Renal cortex interstitium (tissue), 11 donors: ENCODE results near the gene PNMA6F. TPM values are rescaled to one million over a fixed set of nuclear protein-coding genes. Genes with fewer than 3 reads are reported as not detected.
"Not testable (repeated sequence)": the region's sequence is repeated elsewhere in the genome, so short reads cannot be mapped to it uniquely, and the experiment has no call there.

Experiments used
- DNase-seq, 11 donors: peaks; one replicate each; pipeline ENCODE4 v3.0.0-alpha.2; 2013; ENCODE audit warnings: low read depth in 9 of 11, low spot score in 4 of 11; ENCODE audit errors: extremely low read depth in 1 of 11
- polyA plus RNA-seq, 3 donors: library from polyadenylated mRNA; unstranded; fragments of 120-200 nt; gene quantifications; one replicate each; pipeline ENCODE4 v1.2.1, GENCODE V29; 2013; ENCODE audit not compliant: insufficient read length in 3 of 3

Gene PNMA6F
- polyA plus RNA-seq, 3 donors = 0.15 to 0.27 (median 0.20) TPM

DNA sequence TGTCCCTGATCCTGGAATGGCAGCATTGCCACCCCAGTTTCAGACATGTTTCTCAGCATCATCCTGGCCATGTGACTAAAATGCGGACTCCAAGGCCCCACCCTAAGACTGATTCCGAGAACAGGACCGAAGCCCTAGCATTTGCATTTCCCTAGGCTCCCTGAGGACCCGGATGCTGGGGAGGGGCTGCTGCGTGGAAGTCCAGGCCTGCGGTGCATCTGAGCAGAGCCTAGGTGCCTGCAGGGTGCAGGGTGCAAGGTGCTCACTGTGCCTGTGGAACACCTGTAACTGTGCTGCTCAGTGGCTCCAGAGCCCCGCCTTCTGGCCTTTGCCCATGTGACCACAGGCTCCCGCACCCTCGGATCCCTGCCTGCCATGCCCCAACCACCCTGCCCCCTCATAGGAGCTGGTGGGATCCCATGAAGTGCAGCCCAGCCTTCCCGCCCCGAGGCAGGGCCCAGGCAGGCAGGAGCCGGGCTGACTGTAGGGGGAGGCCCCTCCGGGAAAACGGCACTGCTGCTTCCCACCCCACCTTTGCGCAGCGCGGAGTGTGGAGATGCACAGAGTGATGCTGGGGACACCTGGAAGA lies 14.9 kb downstream of the PNMA6F start:
- DNase-seq = no peak

DNA sequence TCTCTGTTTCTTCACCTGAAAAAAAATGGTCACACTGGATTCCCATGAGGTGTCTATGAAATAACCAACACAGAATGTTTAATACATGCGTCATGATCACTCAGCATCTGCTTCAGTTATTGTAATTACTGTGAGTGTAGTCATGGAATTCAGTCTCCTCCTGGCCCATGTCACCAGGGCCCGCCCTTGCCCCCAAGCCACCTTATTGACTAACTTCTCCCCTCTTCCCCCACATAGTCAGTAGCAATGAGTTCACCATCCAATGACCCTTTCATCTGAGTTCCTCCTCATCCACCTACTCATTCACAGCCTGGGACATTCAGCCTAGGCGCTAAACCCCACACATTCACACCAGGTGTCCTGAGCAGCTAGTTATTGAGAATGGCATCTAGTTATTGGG lies 15.6 kb downstream of the PNMA6F start:
- DNase-seq = no peak

- DNase-seq = peak in 2 of 11 donors; percentile 17 to 29
Measured at GRCh38 chrX:153304988-153305736, 16.4 kb downstream of the PNMA6F start.

DNA sequence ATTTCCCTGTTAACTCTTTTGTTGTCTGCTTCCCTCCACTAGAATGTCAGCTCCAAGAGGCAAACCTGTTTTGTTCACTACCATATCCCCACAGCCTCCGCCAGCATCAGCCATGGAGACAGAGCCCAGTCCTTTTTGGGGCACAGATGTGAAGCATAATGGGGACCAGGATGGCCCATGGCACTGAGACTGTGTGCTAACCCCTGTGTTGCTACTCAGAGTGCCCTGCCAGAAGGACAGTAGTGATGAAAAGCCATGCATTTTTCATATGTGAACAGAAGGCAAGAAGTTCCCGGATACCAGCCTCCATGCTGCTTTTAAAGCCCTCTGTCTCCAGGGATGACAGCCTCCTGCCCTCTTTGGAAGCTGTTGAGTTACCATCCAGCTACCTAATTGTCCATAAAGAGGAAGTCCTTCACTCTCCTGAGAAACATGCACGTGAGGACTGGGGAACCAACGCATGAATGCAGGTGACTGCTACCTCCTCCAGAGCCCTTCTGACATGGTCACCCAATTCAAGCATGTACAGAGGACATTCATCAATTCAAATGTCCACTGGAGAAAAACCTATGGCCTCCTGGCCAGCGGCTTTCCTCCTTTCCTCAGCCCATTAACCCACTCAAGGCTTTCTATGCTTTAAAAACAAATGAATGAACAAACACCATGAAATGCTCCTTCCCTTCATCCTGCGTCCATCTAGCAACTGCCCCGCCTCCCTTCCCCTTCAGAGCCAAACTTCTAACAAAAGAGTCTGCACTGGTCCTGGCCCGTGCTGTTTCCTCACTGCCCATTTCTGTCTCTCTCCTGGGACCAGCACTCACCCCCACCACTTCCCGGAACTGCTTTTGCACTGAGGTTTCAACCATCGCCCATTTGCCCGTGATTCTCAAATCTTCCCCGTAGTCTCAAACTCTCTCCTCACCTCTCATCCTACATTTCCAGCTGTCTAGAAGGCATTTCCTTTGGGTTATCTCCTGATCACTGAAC lies 18.0 kb downstream of the PNMA6F start:
- no peak for DNase-seq

DNA sequence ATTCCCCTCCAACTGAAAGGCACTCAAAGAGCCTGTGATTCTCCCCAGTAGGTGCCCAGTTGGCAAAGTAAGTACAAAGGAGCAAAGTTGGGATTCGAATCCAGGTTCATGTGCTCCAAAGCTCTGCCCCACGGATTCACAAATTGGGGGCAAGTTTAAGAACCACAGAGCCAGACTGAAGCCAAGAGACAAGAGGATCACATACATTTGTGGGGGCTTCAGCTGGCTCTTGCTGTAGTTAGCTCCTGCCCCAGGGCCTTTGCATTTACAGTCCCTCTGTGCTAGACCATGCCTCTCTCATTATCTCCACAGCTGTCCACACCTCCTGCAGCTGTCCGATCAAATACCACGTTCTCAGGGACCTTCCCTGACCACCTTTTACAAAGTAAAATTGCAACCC lies 18.8 kb downstream of the PNMA6F start:
- DNase-seq = no peak

- no peak for DNase-seq
Measured at GRCh38 chrX:153301746-153302145, 19.8 kb downstream of the PNMA6F start.

- DNase-seq = no peak
Measured at GRCh38 chrX:153299855-153300254, 21.7 kb downstream of the PNMA6F start.

GRCh38 chrX:153297376-153297775 lies 24.2 kb downstream of the PNMA6F start:
- DNase-seq = no peak

- not testable (repeated sequence) for DNase-seq
Measured at GRCh38 chrX:153293485-153294071, 28.0 kb downstream of the PNMA6F start.

DNA sequence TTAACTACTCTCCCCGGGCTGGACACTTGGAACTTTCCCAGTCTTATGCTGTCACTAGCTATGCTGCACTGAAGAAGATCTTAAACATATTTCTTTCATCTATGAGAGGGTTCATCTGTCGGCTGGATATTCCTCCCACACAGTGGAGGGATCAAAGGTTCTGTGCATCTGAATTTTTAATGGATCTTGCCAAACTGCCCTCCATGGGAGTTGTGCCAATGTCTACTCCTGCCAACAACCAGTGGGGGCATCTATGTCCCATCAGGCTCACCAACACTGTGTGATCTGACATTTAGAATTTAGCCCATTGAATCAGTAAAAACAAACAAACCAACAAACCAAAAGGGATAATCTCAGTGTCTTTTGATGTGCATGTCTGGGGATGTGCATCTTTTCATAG lies 32.8 kb downstream of the PNMA6F start:
- not testable (repeated sequence) for DNase-seq

DNA sequence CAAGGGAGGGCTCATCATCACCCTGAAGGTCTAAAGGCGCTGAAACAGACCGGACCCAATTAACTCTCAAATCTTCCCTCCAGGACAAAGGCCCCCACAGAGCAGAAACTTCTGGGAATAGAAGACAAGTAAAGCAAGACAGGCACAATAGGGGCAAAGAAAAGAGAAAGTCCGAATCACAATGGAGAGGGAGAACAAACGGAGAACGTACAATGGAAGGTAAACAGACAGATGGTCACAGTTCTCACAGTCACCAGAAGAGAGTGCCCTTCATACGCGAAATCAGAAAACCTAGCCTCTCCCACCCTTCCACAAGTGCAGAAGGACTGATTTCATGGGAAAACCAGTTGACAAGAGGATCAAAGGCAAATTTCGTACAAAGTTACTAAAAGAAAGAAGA lies 35.9 kb downstream of the PNMA6F start:
- not testable (repeated sequence) for DNase-seq

- DNase-seq = not testable (repeated sequence)
Measured at GRCh38 chrX:153283982-153284381, 37.6 kb downstream of the PNMA6F start.

GRCh38 chrX:153281784-153282183 lies 39.8 kb downstream of the PNMA6F start:
- not testable (repeated sequence) for DNase-seq

DNA sequence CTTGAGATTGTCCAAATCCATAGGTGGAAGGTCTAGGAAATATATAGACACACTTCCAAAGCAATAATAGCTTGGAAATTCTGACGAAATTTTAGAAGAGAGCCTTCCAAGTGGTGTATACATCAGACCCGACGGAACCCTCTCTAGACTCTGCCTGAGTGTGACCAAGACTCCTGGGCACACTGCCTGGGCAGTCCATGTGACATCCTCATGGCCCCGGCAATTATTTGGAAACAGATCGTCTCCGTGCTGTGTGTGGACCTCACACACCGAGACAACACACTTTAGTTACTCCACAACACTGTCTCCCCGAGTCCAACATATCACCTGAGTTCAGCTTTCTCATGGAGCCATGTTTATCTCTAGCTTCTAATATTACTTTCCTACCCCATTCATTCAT lies 42.3 kb downstream of the PNMA6F start:
- not testable (repeated sequence) for DNase-seq

DNA sequence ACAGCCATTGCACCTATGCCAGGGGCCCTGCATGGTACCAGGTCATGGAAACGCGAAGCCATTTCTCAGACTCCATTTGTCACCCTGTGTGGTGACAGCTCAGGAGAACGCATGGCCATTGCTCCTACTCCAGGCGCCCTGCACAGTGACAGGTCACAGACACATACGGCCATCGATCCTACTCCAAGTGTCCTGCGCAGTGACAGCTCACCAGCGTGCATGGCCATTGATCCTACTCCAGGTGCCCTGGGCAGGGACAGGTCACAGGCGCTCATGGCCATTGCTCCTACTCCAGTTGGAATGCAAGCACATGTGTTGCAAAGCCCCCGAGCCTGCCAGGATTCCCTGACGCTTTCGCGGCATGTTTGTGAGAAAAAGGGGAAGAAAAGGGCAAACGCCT lies 45.5 kb downstream of the PNMA6F start:
- DNase-seq = not testable (repeated sequence)

DNA sequence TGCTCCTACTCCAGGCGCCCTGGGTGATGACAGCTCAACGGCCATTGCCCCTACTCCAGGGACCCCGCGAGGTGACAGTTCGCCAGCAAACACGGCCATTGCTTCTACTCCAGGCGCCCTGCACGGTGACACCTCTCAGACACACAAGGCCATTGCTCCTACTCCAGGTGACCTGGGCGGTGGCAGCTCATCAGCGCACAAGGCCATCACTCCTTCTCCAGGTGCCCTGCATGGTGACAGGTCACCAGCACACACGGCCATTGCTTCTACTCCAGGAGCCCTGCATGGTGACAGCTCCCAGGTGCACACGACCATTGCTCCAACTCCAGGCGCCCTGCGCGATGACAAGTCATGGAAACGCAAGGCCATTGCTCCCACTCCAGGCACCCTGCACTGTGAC lies 46.1 kb downstream of the PNMA6F start:
- not testable (repeated sequence) for DNase-seq

DNA sequence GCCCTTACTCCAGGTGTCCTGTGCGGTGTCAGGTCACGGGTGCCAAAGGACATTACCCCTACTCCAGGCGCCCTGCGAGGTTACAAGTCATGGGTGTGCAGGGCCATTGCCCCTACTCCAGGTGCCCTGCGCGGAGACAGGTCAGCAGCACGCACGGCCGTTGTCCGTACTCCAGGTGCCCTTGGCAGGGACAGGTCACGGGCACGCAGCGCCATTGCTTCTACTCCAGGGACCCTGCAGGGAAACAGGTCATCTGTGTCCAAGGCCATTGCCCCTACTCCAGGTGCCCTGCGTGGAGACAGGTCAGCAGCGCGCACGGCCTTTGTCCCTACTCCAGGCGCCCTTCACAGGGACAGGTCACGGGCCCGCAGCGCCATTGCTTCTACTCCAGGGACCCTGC lies 49.0 kb downstream of the PNMA6F start:
- not testable (repeated sequence) for DNase-seq

GRCh38 chrX:153272070-153272469 lies 49.5 kb downstream of the PNMA6F start:
- DNase-seq = not testable (repeated sequence)
